GM12878 (cell line): ENCODE results near the gene ZNF800. TPM values are rescaled to one million over a fixed set of nuclear protein-coding genes. Genes with fewer than 3 reads are reported as not detected.

Experiments
- ATAC-seq: fragments of 200-7000 bp; cut with Tn5 transposase; 3 replicates; pipeline ENCODE4 v1.9.1; 2020; ENCODE audit warnings: mild to moderate bottlenecking, moderate library complexity
- BruUV-seq: library from RNA; stranded (reverse); fragments of 400-500 nt; replicated peaks from 2 replicates; lab custom pipeline; 2021; lab: Mats Ljungman, UMichigan
- CTCF ChIA-PET: fragments of 300-600 bp; sonication (Branson Sonifier 250); formaldehyde crosslinking; extraction: SDS; loops from one replicate; lab custom pipeline; 2021; ENCODE audit warnings: inconsistent platforms; lab: Yijun Ruan, JAX
- POLR2A ChIA-PET: fragments of 350-600 bp; formaldehyde crosslinking; extraction: SDS; loops from one replicate; lab custom pipeline; 2021; ENCODE audit warnings: inconsistent platforms; lab: Charles Lee
- RAD21 ChIA-PET: fragments of 300-600 bp; sonication (Branson Sonifier 250); formaldehyde crosslinking; loops from one replicate; lab custom pipeline; 2023; ENCODE audit warnings: antibody characterized with exemption; ENCODE audit not compliant: unreplicated experiment; lab: Charles Lee
- SMC1A ChIA-PET: fragments of 300-600 bp; sonication (Branson Sonifier 250); formaldehyde crosslinking; loops from one replicate; lab custom pipeline; 2023; ENCODE audit not compliant: unreplicated experiment, uncharacterized antibody; lab: Charles Lee
- DNase-seq: peaks from one replicate; pipeline ENCODE4 v3.0.0-alpha.2; 2011; ENCODE audit warnings: low read depth, low spot score
- FAIRE-seq: peaks from 3 replicates; lab custom pipeline; 2011; peaks lifted over from hg19 to GRCh38; lab: Jason Lieb, UNC
- H2AFZ ChIP-seq: 2 replicates; pipeline ENCODE4 v1.6.0; 2011; ENCODE audit warnings: low read depth, low read length, control low read depth; ENCODE audit not compliant: control insufficient read depth
- H3K27ac ChIP-seq: 2 replicates; pipeline ENCODE4 v1.5.1; 2011; ENCODE audit warnings: control low read depth; ENCODE audit not compliant: control insufficient read depth, insufficient read depth
- H3K27me3 ChIP-seq, 2 experiments: replicated peaks in 1 of 2; 2 replicates each; pipeline versions ENCODE4 v1.6.0 to v1.6.1; 2011; ENCODE audit warnings: low read length in 1 of 2; ENCODE audit not compliant: control insufficient read depth in 2 of 2, insufficient read depth in 2 of 2
- H3K36me3 ChIP-seq, 2 experiments: 2 replicates each; pipeline ENCODE4 v1.5.1; 2011; ENCODE audit warnings: low read length in 1 of 2; ENCODE audit not compliant: control insufficient read depth in 2 of 2, insufficient read depth in 2 of 2
- H3K4me1 ChIP-seq: 2 replicates; pipeline ENCODE4 v1.6.1; 2011; ENCODE audit warnings: mild to moderate bottlenecking, low read length, moderate library complexity, mixed read lengths; ENCODE audit not compliant: control insufficient read depth, insufficient read depth
- H3K4me2 ChIP-seq: 2 replicates; pipeline ENCODE4 v1.6.0; 2011; ENCODE audit warnings: control low read depth; ENCODE audit not compliant: control insufficient read depth, insufficient read depth
- H3K4me3 ChIP-seq: fragments of 200-600 bp; sonication (generic); 2 replicates; pipeline ENCODE4 v1.5.1; 2016
- H3K79me2 ChIP-seq: 2 replicates; pipeline ENCODE4 v1.6.0; 2011; ENCODE audit warnings: low read length; ENCODE audit not compliant: control insufficient read depth, insufficient read depth
- H3K9ac ChIP-seq: 2 replicates; pipeline ENCODE4 v1.8.0; 2011; ENCODE audit warnings: low read length, control low read depth, mixed read lengths; ENCODE audit not compliant: control insufficient read depth, insufficient read depth
- H3K9me3 ChIP-seq: replicated peaks from 3 replicates; pipeline ENCODE4 v1.5.1; 2011; ENCODE audit warnings: mild to moderate bottlenecking, low read length; ENCODE audit not compliant: control insufficient read depth, insufficient read depth
- H4K20me1 ChIP-seq: 2 replicates; pipeline ENCODE4 v1.6.0; 2011; ENCODE audit not compliant: control insufficient read depth, insufficient read depth
- CBFB ChIP-seq: IDR thresholded peaks from 2 replicates; pipeline ENCODE4 v1.6.1; 2016; ENCODE audit warnings: antibody characterized with exemption, low read depth
- CREM ChIP-seq: IDR thresholded peaks from 2 replicates; pipeline ENCODE4 v1.6.1; 2014; ENCODE audit warnings: antibody characterized with exemption, low read depth
- CUX1 ChIP-seq: IDR thresholded peaks from 2 replicates; pipeline ENCODE4 v1.6.1; 2012; ENCODE audit warnings: improper control_type of control experiment, low read depth, low read length; ENCODE audit not compliant: insufficient replicate concordance
- EED ChIP-seq: sonication (generic); IDR thresholded peaks from 2 replicates; pipeline ENCODE4 v1.6.1; 2016; ENCODE audit warnings: antibody characterized with exemption, low read depth
- ESRRA ChIP-seq: IDR thresholded peaks from 2 replicates; pipeline ENCODE4 v1.6.1; 2012; ENCODE audit warnings: mild to moderate bottlenecking, low read length, improper control_type of control experiment
- HCFC1 ChIP-seq: fragments of 150-350 bp; IDR thresholded peaks from 2 replicates; pipeline ENCODE4 v1.6.1; 2014; ENCODE audit warnings: low read length
- JUND ChIP-seq: IDR thresholded peaks from 2 replicates; pipeline ENCODE4 v1.6.1; 2012; ENCODE audit warnings: low read depth, mild to moderate bottlenecking, low read length, improper control_type of control experiment, moderate library complexity
- PKNOX1 ChIP-seq: fragments of 450-650 bp; IDR thresholded peaks from 2 replicates; pipeline ENCODE4 v1.6.1; 2016; ENCODE audit warnings: mild to moderate bottlenecking
- RBBP5 ChIP-seq: fragments of 200-600 bp; sonication (generic); conservative IDR thresholded peaks from 2 replicates; pipeline ENCODE4 v1.6.1; 2016
- RCOR1 ChIP-seq: conservative IDR thresholded peaks from 2 replicates; pipeline ENCODE4 v1.6.1; 2012; ENCODE audit warnings: low read depth, low read length, improper control_type of control experiment
- SIN3A ChIP-seq: IDR thresholded peaks from 2 replicates; pipeline ENCODE4 v1.6.1; 2012; ENCODE audit warnings: low read depth, low read length, improper control_type of control experiment
- TAF1 ChIP-seq: IDR thresholded peaks from 2 replicates; pipeline ENCODE4 v1.6.1; 2011; ENCODE audit warnings: mild to moderate bottlenecking, low read depth, low read length, borderline replicate concordance
- YBX1 ChIP-seq: fragments of 450-650 bp; IDR thresholded peaks from 2 replicates; pipeline ENCODE4 v1.6.1; 2016; ENCODE audit warnings: antibody characterized with exemption
- ZNF622 ChIP-seq: fragments of 450-650 bp; IDR thresholded peaks from 2 replicates; pipeline ENCODE4 v1.6.1; 2017; ENCODE audit warnings: mild to moderate bottlenecking, inconsistent platforms
- WGBS: methylation state at CpG from one replicate; pipeline ENCODE4 v1.1.6; 2016; ENCODE audit warnings: low lambda C conversion rate; ENCODE audit not compliant: insufficient replicate concordance, insufficient coverage; ENCODE audit errors: missing lambda C conversion rate; 5-methylcytosine and 5-hydroxymethylcytosine counted together
- in situ Hi-C: fragments of 300-500 bp; cut with MboI; formaldehyde crosslinking; loops from 9 replicates; pipeline ENCODE4 v1.14.3; 2018; ENCODE audit warnings: mixed read lengths
- intact Hi-C: fragments of 100-400 bp; cut with micrococcal nuclease; formaldehyde crosslinking; loops from one replicate; pipeline ENCODE4 v1.14.2; 2022; ENCODE audit not compliant: unreplicated experiment
- polyA plus RNA-seq, 11 experiments: library from polyadenylated mRNA; depleted of rRNA in 4 of 11; unstranded in 6 of 11; stranded (reverse) in 5 of 11; fragments of >200 nt; fragmentation: Nextera tagmentation in 4 of 11; fragmentation: Illumina TruSeq in 1 of 11; extraction: Ambion mirVana in 4 of 11; extraction: Trizol in 1 of 11; gene quantifications; 1 replicate in 1 of 11; 2 replicates in 10 of 11; pipeline versions ENCODE4 v1.2.1 to v1.2.3, GENCODE V29; 2011 to 2016; ENCODE audit warnings: inconsistent platforms in 2 of 11, missing spikeins in 2 of 11, low read depth in 1 of 11
- total RNA-seq, 4 experiments: library from RNA; depleted of rRNA in 3 of 4; stranded (reverse); fragments of >200 nt in 3 of 4; fragmentation: Illumina TruSeq in 1 of 4; extraction: Trizol in 1 of 4; gene quantifications; 2 replicates each; pipeline versions ENCODE4 v1.2.1 to v1.2.3, GENCODE V29; 2013 to 2021

The ZNF800 gene
- total and polyA plus RNA-seq, 10 of the 15 experiments (the other 5 are each of a cell fraction or from before 2014, with no cell fraction given): 6.8 to 33.9 (median 23.8) TPM

GRCh38 chr7:127390186-127390816 lies 2.2 kb downstream of the ZNF800 start (continued):
- TF ChIP-seq PKNOX1 (no peak), CBFB (no peak), CREM (no peak)

- Histone ChIP-seq H3K4me3 (peak overlapping the region; percentile 83), H3K4me2 (peak overlapping the region; percentile 57), H3K27me3 (no peaks in the 10 kb centered on the region), H3K9ac (no peak overlapping the region)
- ChIA-PET RAD21 (no interaction called here), SMC1A (interaction anchor here (0.7 to 3.2 kb wide), 4 partner anchors 9 to 19 kb away, joined by 3 to 9 read pairs (median 4); no protein-coding TSS in a partner anchor)
- ATAC-seq: no peak
- in situ Hi-C loops: no loop called here
- WGBS: 100% methylated on average over 1 of the region's 1 CpG
- DNase-seq: no peak
- TF ChIP-seq YBX1 (no peak), RCOR1 (no peak), JUND (no peak), ZNF622 (no peak), TAF1 (no peak), SIN3A (no peak), RBBP5 (no peak), HCFC1 (no peak), EED (no peak), CUX1 (no peak), ESRRA (no peak)
- TF ChIP-seq, all 136 proteins: peak for 0
- no peak overlapping the region for H2AFZ ChIP-seq
- no peak for FAIRE-seq
- H3K27ac ChIP-seq: no peak overlapping the region
- H3K36me3 ChIP-seq: peaks cover 0 to 11% of the 10 kb centered on the region in 2 experiments; a peak in 1 of 4 replicates
- H3K4me1 ChIP-seq: peaks cover 7% of the 10 kb centered on the region; the same call in 1 of the 2 replicates
- intact Hi-C loops: no loop called here
- H4K20me1 ChIP-seq: no peaks in the 10 kb centered on the region
- H3K9me3 ChIP-seq: no peaks in the 10 kb centered on the region
- ChIA-PET CTCF (interaction anchor here (1.1 to 2.4 kb wide), 4 partner anchors 11 to 58 kb away, joined by 3 to 7 read pairs (median 5); no protein-coding TSS in a partner anchor), POLR2A (no interaction called here)
- BruUV-seq: no TSS peak
- peaks cover 78% of the 10 kb centered on the region for H3K79me2 ChIP-seq
These were observed 3.2 kb downstream of the ZNF800 start for GRCh38 chr7:127389321-127389720.
